ENCODE data around the gene STK10. TPM values are rescaled to one million over a fixed set of nuclear protein-coding genes. Genes with fewer than 3 reads are reported as not detected.

Gene STK10
- polyA plus RNA-seq, 3 donors, result 21.5 to 180 (median 47.4) TPM

DNA sequence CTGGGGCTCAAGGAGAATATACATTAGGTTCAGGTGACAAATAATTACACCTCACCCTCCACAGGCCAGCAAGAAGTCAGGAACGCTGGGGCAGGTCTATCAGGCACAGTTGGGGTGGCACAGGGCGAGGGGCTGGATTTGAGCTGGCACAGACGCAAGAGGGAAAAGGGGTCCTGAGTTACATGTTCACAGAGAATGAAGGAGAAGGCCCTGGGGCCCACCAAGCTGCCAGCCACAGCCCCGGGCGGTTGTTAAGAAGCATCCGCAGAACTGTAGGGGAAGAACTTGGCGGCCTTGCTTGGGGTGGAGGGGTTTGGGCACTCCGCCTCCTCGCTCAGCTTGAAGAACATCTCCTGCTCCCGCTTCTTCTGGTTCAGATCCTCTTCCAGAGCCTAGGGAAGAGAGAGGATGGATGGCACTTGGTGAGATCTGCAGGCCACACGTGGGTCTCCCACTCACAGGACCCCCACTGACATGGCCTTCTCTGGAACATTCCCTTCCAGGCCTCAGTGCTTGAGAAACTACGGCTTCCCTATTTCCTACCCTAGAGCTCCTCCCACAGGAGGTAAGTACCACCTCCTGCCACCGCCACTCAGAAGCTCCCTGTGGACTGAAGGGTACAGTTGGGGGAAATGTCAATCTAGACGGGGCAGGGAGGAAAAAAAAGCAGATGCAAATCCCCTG lies 143.3 kb downstream of the STK10 start:
- WGBS (ENCODE audit: insufficient coverage), result 86% methylated on average over 10 of the region's 14 CpGs
- Histone ChIP-seq H3K27me3 (ENCODE audit: control insufficient read depth in 2 of 2, insufficient read depth in 2 of 2, low read length in 2 of 2) (no peaks in the 10 kb centered on the region), H3K4me2 (replicated peaks; ENCODE audit: extremely low read depth, low read length, poor library complexity, severe bottlenecking) (no peak overlapping the region), H3K9me3 (replicated peaks in 1 of 2; ENCODE audit: control insufficient read depth in 1 of 2, insufficient read depth in 1 of 2, low read length in 2 of 2) (no peaks in the 10 kb centered on the region), H4K20me1 (ENCODE audit: insufficient read depth, low read length) (peaks cover 94% of the 10 kb centered on the region), H3K79me2 (ENCODE audit: insufficient read depth, low read length) (no peaks in the 10 kb centered on the region), H3K4me1 (ENCODE audit: control insufficient read depth in 1 of 2, insufficient read depth in 2 of 2, low read length in 2 of 2) (no peaks in the 10 kb centered on the region), H3K27ac (ENCODE audit: low read depth in 1 of 2, low read length in 2 of 2) (peak overlapping the region in 1 of 2 donors; percentile 20), H3K9ac (ENCODE audit: insufficient read depth, low read length, poor library complexity, severe bottlenecking) (no peak overlapping the region), H3K4me3 (replicated peaks in 1 of 3; ENCODE audit: low read depth in 2 of 3, low read length in 3 of 3) (no peak overlapping the region), H2AFZ (ENCODE audit: insufficient read depth, low read depth, low read length, poor library complexity, severe bottlenecking) (no peak overlapping the region), H3K36me3 (replicated peaks in 1 of 2; ENCODE audit: control insufficient read depth in 1 of 2, insufficient read depth in 2 of 2, low read length in 2 of 2) (peaks cover 57 to 74% of the 10 kb centered on the region in 2 donors)
- Mint-ChIP-seq H3K4me3 (no peak overlapping the region), H3K9me3 (peaks cover 0 to 2% (median 0%) of the 10 kb centered on the region in 7 donors), H3K27ac (peak overlapping the region in 6 of 7 donors; percentile 8 to 79 (median 60)), H3K4me1 (peaks cover 4% of the 10 kb centered on the region), H3K36me3 (peaks cover 57 to 65% of the 10 kb centered on the region in 2 donors), H3K27me3 (ENCODE audit: low read depth in 3 of 3) (peaks cover 0 to 2% (median 0%) of the 10 kb centered on the region in 3 donors)
- no peak for DNase-seq
- intact Hi-C loops (cut with micrococcal nuclease), result loop anchor here (5.0 to 10.0 kb wide), 2 partner anchors 132 to 630 kb away; partner anchors contain the start of gene FGF18 (in 1 of the 2)
- TF ChIP-seq, protein P1, sequence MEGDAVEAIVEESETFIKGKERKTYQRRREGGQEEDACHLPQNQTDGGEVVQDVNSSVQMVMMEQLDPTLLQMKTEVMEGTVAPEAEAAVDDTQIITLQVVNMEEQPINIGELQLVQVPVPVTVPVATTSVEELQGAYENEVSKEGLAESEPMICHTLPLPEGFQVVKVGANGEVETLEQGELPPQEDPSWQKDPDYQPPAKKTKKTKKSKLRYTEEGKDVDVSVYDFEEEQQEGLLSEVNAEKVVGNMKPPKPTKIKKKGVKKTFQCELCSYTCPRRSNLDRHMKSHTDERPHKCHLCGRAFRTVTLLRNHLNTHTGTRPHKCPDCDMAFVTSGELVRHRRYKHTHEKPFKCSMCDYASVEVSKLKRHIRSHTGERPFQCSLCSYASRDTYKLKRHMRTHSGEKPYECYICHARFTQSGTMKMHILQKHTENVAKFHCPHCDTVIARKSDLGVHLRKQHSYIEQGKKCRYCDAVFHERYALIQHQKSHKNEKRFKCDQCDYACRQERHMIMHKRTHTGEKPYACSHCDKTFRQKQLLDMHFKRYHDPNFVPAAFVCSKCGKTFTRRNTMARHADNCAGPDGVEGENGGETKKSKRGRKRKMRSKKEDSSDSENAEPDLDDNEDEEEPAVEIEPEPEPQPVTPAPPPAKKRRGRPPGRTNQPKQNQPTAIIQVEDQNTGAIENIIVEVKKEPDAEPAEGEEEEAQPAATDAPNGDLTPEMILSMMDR (IDR thresholded peaks at IDR 0.05), result no peak

DNA sequence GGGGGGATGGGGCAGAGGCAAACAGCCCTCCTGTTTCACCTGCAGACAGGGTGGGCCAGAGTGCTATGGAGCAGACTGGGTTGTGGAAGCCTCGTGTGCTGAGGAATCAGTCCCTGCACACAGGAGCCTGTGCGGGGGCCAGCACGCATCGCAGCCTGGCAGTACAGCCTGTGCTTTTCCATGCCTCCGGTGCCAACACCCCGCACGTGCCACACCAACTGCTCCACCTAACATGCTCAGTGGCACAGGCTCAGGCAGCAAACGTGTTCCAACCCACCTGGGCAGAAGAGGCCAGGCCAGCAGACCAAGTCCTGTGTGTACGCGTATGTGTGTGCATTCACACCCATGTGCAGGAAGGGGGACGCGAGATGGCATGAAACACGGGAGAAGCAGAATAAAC lies 144.2 kb downstream of the STK10 start:
- TF ChIP-seq, protein P1 (IDR thresholded peaks at IDR 0.05), result no peak
- Histone ChIP-seq H3K4me3 (replicated peaks in 1 of 3; ENCODE audit: low read depth in 2 of 3, low read length in 3 of 3) (no peak overlapping the region), H3K9ac (ENCODE audit: insufficient read depth, low read length, poor library complexity, severe bottlenecking) (no peak overlapping the region), H3K36me3 (replicated peaks in 1 of 2; ENCODE audit: control insufficient read depth in 1 of 2, insufficient read depth in 2 of 2, low read length in 2 of 2) (peaks cover 49 to 65% of the 10 kb centered on the region in 2 donors), H2AFZ (ENCODE audit: insufficient read depth, low read depth, low read length, poor library complexity, severe bottlenecking) (no peak overlapping the region), H3K27ac (ENCODE audit: low read depth in 1 of 2, low read length in 2 of 2) (no peak overlapping the region), H4K20me1 (ENCODE audit: insufficient read depth, low read length) (peaks cover 85% of the 10 kb centered on the region), H3K4me2 (replicated peaks; ENCODE audit: extremely low read depth, low read length, poor library complexity, severe bottlenecking) (no peak overlapping the region), H3K9me3 (replicated peaks in 1 of 2; ENCODE audit: control insufficient read depth in 1 of 2, insufficient read depth in 1 of 2, low read length in 2 of 2) (no peaks in the 10 kb centered on the region), H3K79me2 (ENCODE audit: insufficient read depth, low read length) (no peaks in the 10 kb centered on the region), H3K27me3 (ENCODE audit: control insufficient read depth in 2 of 2, insufficient read depth in 2 of 2, low read length in 2 of 2) (no peaks in the 10 kb centered on the region), H3K4me1 (ENCODE audit: control insufficient read depth in 1 of 2, insufficient read depth in 2 of 2, low read length in 2 of 2) (no peaks in the 10 kb centered on the region)
- 97% methylated on average over 11 of the region's 13 CpGs for WGBS (ENCODE audit: insufficient coverage)
- H3K9me3 Mint-ChIP-seq, result peaks cover 0 to 2% (median 0%) of the 10 kb centered on the region in 7 donors
- intact Hi-C loops (cut with micrococcal nuclease), result loop anchor here (5.0 to 10.0 kb wide), 2 partner anchors 132 to 629 kb away; partner anchors contain the start of gene FGF18 (in 1 of the 2)
- peaks cover 0 to 3% (median 0%) of the 10 kb centered on the region in 3 donors for H3K27me3 Mint-ChIP-seq (ENCODE audit: low read depth in 3 of 3)
- H3K27ac Mint-ChIP-seq, result peak overlapping the region in 2 of 7 donors; percentile 35 to 72
- peaks cover 50 to 56% of the 10 kb centered on the region in 2 donors for H3K36me3 Mint-ChIP-seq
- no peak for DNase-seq
- no peak overlapping the region for H3K4me3 Mint-ChIP-seq
- H3K4me1 Mint-ChIP-seq, result peaks cover 4% of the 10 kb centered on the region
